GM19455 (cell line): ENCODE measurements around the gene IGLL5.

ENCODE experiments used
- ATAC-seq: cut with Tn5 transposase; IDR thresholded peaks from one replicate; pipeline ENCODE4 v1.9.1; 2021; ENCODE audit not compliant: unreplicated experiment

The IGLL5 gene

GRCh38 chr22:22858559-22858937 is 29.1 kb upstream of the IGLL5 start:
- no peak for ATAC-seq

GRCh38 chr22:22863001-22863400 is 24.6 kb upstream of the IGLL5 start:
- ATAC-seq, result no peak

- ATAC-seq, result no peak
Observed at GRCh38 chr22:22865311-22866072, 22.1 kb upstream of the IGLL5 start.

- ATAC-seq, result no peak
Observed at GRCh38 chr22:22866381-22867111, 21.1 kb upstream of the IGLL5 start.

GRCh38 chr22:22867996-22868715 is 19.5 kb upstream of the IGLL5 start:
- ATAC-seq, result no peak

GRCh38 chr22:22870577-22871404 is 16.8 kb upstream of the IGLL5 start:
- no peak for ATAC-seq

GRCh38 chr22:22871536-22872278 is 15.9 kb upstream of the IGLL5 start:
- ATAC-seq, result no peak

- no peak for ATAC-seq
Observed at GRCh38 chr22:22872722-22873708, 14.6 kb upstream of the IGLL5 start.

GRCh38 chr22:22877523-22878210 is 9.9 kb upstream of the IGLL5 start:
- ATAC-seq, result no peak

GRCh38 chr22:22878211-22878570 is 9.4 kb upstream of the IGLL5 start:
- no peak for ATAC-seq

- ATAC-seq, result no peak
Observed at GRCh38 chr22:22878801-22879674, 8.6 kb upstream of the IGLL5 start.

- ATAC-seq, result no peak
Observed at GRCh38 chr22:22879675-22880155, 7.9 kb upstream of the IGLL5 start.

- ATAC-seq, result no peak
Observed at GRCh38 chr22:22880645-22881044, 7.0 kb upstream of the IGLL5 start.

- no peak for ATAC-seq
Observed at GRCh38 chr22:22881116-22882000, 6.3 kb upstream of the IGLL5 start.

- no peak for ATAC-seq
Observed at GRCh38 chr22:22882033-22882717, 5.4 kb upstream of the IGLL5 start.
